Measurements from ENCODE around the gene TGFBR3. TPM values are rescaled to one million over a fixed set of nuclear protein-coding genes. Genes with fewer than 3 reads are reported as not detected.

Gene TGFBR3
- polyA plus RNA-seq, 3 donors = 15.2 to 71.2 (median 43.4) TPM

DNA sequence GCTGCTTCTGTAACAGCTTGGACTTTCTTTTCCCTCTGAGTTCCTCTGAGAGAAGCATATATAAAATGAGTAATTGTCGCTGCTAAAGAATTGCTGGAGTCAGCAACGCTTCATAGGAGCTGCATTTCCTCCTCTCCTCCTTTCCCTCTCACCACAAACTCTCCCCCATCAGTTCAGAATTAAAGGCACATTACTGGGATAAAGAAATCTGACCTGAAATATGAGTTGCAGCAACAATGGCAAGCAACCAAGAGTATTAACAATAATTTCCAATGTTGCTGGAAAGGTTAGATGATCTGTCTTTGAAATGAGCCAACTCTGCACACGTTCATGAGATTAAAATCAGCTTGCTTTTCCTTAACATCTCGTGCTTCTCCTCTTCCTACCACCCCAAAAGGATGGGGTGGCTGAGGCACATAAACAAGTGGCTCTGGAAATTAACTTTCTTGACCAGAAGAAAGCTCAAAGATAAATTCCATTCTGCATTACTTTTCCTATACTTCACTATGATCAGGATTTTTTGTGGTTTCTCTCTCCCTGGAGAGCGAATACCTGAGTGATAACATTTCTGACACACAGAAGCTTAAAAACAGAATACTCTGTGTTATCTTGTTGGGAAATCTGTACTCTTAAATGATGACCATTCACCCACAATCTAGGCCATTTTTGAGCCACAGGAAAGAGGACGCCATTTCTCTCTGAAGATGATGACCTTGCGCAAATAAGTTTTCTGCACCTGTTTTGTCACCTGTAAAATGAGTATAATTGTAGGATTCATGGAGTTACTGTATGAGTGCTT lies 90.2 kb downstream of the TGFBR3 start:
- 61 to 67% (median 65%) methylated on average over 7 of the region's 7 CpGs for WGBS, 3 donors
- H3K27ac ChIP-seq (ENCODE audit: low read depth, low read length) = no peak overlapping the region

DNA sequence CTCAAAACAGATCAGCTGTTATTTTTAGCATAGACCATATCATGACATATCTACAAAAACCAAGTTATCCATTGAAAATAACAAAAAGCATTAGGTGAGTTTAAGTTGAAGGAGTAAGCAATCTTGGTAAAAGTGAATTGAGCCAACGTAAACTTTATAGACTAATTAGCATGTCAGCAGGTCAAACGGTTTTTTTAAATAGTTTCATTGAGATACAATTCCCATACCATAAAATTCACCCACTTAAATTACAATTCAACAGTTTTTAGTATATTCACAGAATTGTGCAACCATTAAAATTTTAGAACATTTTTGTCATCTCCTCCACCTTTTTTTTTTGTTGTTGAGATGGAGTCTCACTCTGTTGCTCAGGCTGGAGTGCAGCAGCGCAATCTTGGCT lies 92.1 kb downstream of the TGFBR3 start:
- H3K27ac ChIP-seq (ENCODE audit: low read depth, low read length) = no peak overlapping the region
- WGBS, 3 donors = 90 to 93% (median 93%) methylated on average over 3 of the region's 3 CpGs

DNA sequence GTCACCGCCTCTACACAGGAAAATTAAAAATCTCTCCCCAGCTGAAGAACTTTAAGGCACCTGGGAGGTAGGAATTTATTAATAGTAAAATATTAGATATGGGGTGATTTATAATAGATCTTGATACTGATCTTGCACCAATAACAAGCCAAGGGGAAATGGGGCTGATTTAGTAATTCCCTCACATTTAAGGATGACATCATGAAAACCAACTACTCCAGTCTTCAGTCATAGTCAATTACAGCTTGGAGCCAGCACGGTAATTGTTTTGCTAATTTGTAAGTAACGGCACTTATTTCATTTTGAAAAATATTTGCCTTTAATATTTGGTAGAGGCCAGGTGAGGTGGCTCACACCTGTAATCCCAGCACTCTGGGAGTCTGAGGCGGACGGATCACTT lies 92.8 kb downstream of the TGFBR3 start:
- WGBS, 3 donors = 87 to 97% (median 92%) methylated on average over 5 of the region's 5 CpGs
- H3K27ac ChIP-seq (ENCODE audit: low read depth, low read length) = no peak overlapping the region

- 58 to 74% (median 61%) methylated on average over 8 of the region's 8 CpGs for WGBS, 3 donors
- no peak overlapping the region for H3K27ac ChIP-seq (ENCODE audit: low read depth, low read length)
Observed at GRCh38 chr1:91792489-91793071, 93.4 kb downstream of the TGFBR3 start.

GRCh38 chr1:91791691-91792488 lies 94.1 kb downstream of the TGFBR3 start:
- no peak overlapping the region for H3K27ac ChIP-seq (ENCODE audit: low read depth, low read length)
- 54 to 73% (median 56%) methylated on average over 8 of the region's 8 CpGs for WGBS, 3 donors

DNA sequence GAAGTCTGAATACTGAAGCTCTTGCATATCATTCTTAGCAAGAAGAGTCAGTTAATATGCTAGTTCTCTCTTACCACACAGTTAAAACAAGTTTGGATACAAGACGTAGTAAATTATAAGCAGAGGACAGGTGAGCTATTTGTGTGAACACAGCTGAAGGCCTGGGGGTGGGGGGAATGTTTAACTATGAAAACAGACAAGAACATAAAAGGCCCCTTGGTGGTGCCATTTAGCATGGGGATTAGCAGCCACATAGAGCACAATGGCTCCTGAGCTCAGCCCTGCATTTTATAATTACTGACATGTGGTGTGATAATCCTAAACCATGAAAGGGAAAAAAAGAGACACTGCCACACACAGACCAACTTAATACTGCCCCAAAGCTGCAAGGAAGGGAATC lies 94.8 kb downstream of the TGFBR3 start:
- H3K27ac ChIP-seq (ENCODE audit: low read depth, low read length) = no peak overlapping the region
- 37 to 87% (median 79%) methylated on average over 1 of the region's 1 CpG for WGBS, 3 donors

- H3K27ac ChIP-seq (ENCODE audit: low read depth, low read length) = no peak overlapping the region
- WGBS, 3 donors = 44 to 92% (median 92%) methylated on average over 1 of the region's 1 CpG
Observed at GRCh38 chr1:91790392-91790791, 95.6 kb downstream of the TGFBR3 start.

- WGBS, 3 donors = 86 to 87% (median 87%) methylated on average over 12 of the region's 12 CpGs
- H3K27ac ChIP-seq (ENCODE audit: low read depth, low read length) = no peak overlapping the region
Observed at GRCh38 chr1:91789273-91789997, 96.5 kb downstream of the TGFBR3 start.

DNA sequence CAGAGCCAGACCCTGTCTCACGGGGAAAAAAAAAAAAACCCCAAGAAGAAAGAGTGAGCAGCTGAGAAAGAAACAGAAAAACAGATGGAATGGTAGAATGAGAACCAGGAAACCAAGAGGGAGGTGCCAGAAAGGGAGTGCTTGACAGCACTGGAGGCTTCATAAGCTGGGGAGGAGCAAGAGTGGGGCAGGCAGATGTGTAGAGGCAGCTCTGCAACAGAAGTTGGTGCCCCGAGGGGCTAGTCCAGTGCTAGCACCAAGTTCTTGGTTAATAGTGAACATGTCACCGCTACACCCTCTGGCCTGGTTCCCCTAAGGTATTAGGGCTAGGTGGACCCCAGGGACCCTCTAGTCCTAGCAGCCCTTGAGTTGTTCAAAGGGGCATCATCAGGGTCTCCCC lies 98.0 kb downstream of the TGFBR3 start:
- 79 to 100% (median 85%) methylated on average over 3 of the region's 3 CpGs for WGBS, 3 donors

DNA sequence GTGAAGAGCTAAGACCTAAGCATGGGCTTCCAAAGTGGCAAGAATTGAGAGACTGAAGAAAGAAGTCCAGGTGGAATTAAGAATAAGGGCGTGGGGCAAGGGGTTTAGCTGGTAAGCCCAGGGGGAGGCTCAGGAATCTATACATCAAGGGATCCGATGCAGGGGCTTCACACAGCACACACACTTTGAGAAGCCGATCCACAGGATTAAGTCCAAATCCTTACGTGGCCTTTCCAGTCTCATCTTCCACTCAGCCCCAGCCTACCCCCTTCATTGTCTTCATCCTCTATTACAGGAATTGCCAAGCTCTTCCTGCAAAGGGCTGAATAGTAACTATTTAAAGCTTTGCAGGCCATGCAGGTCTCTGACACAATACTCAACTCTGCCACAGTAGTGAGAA lies 101.3 kb downstream of the TGFBR3 start:
- WGBS, 3 donors = 87 to 97% (median 91%) methylated on average over 4 of the region's 4 CpGs
- H3K27ac ChIP-seq (ENCODE audit: low read depth, low read length) = no peak overlapping the region

More for the DNA sequence above, 98.0 kb downstream of the TGFBR3 start:
- no peak overlapping the region for H3K27ac ChIP-seq (ENCODE audit: low read depth, low read length)

DNA sequence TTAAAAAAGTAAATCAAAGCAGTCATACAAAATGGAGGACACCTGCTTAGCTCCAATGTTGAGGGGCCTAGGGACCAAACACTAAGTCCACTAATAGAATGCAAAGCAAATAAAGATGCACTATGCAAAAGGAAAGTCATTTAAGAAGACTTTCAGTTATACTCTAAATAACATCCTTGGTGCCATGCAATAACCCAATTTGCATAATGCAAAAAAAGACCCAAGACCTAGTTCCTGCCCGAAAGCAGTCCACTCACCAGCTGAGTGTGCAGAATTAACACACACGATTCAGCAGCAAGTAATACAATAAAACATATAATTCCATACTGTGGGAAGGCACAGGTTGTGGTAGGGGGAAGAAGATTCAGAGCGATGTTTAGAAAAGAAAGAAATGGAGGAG lies 101.8 kb downstream of the TGFBR3 start:
- WGBS, 3 donors = 87 to 90% (median 88%) methylated on average over 3 of the region's 3 CpGs
- H3K27ac ChIP-seq (ENCODE audit: low read depth, low read length) = no peak overlapping the region

- WGBS, 3 donors = 52 to 76% (median 61%) methylated on average over 7 of the region's 7 CpGs
Observed at GRCh38 chr1:91783423-91784170, 102.4 kb downstream of the TGFBR3 start.

DNA sequence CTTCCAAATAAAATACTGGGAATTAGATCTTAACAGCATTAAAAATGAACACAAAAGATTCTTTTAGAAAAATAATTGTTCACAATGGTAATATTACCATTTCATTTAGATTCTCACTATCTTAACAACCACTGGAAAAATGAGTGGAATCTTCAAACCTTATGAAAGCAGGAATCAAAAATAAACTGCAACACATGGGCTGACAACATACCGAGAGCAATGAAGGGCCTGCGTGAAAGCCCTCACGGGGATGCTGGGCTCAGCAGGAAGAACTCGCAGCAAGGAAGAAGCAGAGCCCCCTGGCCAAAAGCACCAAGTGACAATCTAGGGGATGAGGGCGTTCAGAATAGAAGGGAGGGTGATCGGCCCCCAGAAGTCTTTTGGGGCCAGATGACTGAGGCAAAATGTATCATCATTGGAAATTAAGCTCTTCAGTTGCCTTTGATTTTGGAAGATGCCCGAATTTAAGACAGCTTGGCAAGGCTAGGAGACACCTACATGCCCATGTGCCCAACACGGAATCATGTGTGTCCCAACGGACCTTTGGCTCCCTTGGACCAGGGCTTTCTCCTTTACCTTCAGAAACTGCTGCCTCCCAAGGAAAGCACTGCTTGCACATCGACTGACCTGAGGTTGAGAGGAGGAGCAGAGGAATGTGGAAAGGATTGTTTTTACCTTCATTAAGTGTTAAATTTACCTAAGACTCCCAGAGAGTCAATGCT lies 103.9 kb downstream of the TGFBR3 start:
- 70 to 89% (median 76%) methylated on average over 10 of the region's 10 CpGs for WGBS, 3 donors
- H3K27ac ChIP-seq (ENCODE audit: low read depth, low read length) = no peak overlapping the region

More at GRCh38 chr1:91783423-91784170, 102.4 kb downstream of the TGFBR3 start:
- H3K27ac ChIP-seq (ENCODE audit: low read depth, low read length) = no peak overlapping the region

DNA sequence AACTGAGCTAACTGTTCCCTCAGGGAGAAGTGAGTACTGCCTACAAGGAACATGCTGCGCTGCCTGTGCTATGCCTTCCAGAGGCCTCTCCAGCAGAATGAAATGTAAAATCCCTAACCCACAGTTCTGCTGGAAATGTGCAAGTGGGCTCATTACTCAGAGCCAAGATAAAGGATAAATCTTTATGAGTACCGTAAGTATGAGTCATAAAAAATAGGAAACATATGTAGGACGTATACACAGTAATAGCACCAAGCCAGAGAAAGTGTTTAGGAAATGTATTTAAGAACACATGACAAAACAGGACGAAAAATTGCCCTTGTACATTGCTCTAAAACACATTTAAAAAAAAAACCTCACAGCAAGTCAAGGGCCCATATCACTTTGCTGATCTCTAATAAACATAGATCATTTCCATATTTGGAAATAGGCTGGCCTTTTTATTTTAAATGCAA lies 104.6 kb downstream of the TGFBR3 start:
- H3K27ac ChIP-seq (ENCODE audit: low read depth, low read length) = no peak overlapping the region
- WGBS, 3 donors = 42 to 66% (median 50%) methylated on average over 4 of the region's 4 CpGs

GRCh38 chr1:91779548-91780021 lies 106.4 kb downstream of the TGFBR3 start:
- no peak overlapping the region for H3K27ac ChIP-seq (ENCODE audit: low read depth, low read length)
- WGBS, 3 donors = 46 to 88% (median 85%) methylated on average over 2 of the region's 2 CpGs

- 87 to 98% (median 89%) methylated on average over 5 of the region's 5 CpGs for WGBS, 3 donors
- no peak overlapping the region for H3K27ac ChIP-seq (ENCODE audit: low read depth, low read length)
Observed at GRCh38 chr1:91778964-91779363, 107.0 kb downstream of the TGFBR3 start.

DNA sequence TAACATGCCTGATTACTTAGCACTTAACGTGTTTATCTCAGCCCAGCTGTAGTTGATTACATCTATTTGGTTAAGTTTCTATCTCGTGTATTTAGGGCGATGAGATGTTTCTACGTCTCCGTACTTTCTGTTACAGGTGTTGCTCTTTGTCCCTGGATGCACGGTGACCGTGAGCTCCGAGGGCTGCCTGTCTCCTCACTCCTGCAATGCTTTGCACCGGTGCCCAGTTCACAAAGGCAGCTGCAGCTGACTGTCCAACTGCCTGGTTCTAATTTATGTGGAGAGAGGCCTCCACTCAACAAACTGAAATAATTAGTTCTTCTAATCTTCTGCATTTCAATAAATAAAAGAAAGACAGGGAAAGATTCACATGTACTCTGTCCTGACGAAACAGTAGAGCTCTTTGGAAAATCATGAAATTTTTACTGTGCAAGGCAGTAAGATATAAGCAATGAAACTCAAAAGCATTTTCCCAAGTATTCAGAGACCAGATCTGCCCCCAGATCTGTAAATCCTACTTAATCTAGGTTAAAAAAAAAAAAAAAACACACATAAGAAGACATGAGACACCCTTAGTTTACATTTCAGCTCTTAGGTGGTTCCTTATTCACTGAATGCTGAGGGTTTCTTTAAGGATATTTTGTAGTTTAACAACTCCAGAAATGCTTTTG lies 108.2 kb downstream of the TGFBR3 start:
- 44 to 81% (median 73%) methylated on average over 10 of the region's 10 CpGs for WGBS, 3 donors
- H3K27ac ChIP-seq (ENCODE audit: low read depth, low read length) = no peak overlapping the region
